ENCODE data around the gene TRIM67.

The TRIM67 gene

DNA sequence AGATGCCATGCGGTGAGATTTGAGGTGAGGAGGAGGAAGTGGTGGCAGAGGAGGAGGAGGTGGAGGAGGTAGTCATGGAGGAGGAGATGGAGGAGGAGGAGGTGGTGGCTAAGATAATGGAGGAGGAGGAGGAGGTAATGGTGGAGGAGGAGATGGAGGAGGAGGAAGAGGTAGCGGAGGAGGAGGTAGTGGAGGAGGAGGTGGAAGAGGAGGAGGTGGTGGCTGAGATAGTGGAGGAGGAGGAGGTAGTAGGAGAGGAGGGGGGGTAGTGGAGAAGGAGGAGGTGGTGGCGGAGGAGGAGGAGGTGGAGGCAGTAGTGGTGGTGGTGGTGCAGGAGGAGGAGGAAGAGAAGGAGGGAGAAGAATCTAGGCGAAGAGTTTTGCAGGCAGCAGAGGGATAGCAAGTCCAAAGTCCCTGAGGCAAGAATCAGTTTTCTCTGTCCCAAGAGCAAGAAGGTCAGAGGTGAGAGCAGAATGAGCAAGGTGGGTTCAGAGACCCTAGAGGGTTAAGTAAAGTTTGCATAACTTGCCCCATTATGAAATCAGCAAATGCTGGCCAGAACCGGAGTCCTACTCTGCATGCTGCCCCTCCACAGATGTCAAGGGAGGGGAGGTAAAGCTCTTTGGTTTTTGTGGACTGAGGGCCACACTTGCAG is 40.2 kb downstream of the TRIM67 start:
- no peaks in the 10 kb centered on the region for H3K36me3 ChIP-seq (ENCODE audit: control insufficient read depth in 4 of 4, insufficient read depth in 4 of 4, low read length in 3 of 4)
- H3K4me3 ChIP-seq (ENCODE audit: control insufficient read depth in 1 of 7, extremely low read depth in 1 of 7, insufficient read depth in 4 of 7, low read depth in 2 of 7, low read length in 6 of 7), result no peak overlapping the region
- peaks cover 0 to 34% (median 15%) of the 10 kb centered on the region in 5 experiments for H3K27me3 ChIP-seq (replicated peaks in 2 of 5; ENCODE audit: control insufficient read depth in 4 of 5, insufficient read depth in 5 of 5, low read length in 4 of 5)
- peak in 2 of 3 donors; percentile 11 to 13 for DNase-seq
- 60% methylated on average over 5 of the region's 5 CpGs for WGBS (ENCODE audit: insufficient coverage)
- ChIA-PET CTCF (interaction anchor here (1.8 kb wide), 1 partner anchor 9 kb away, joined by 6 read pairs; no protein-coding TSS in a partner anchor), POLR2A (no interaction called here)
- no peaks in the 10 kb centered on the region for H3K9me3 ChIP-seq (ENCODE audit: control extremely low read depth in 1 of 5, control insufficient read depth in 4 of 5, insufficient read depth in 2 of 5, low read depth in 1 of 5, low read length in 4 of 5)
- H3K4me1 ChIP-seq (ENCODE audit: control extremely low read depth in 1 of 4, control insufficient read depth in 4 of 4, insufficient read depth in 4 of 4, low read length in 3 of 4), result peaks cover 0 to 17% (median 0%) of the 10 kb centered on the region in 4 experiments
- H3K27ac ChIP-seq (ENCODE audit: insufficient read depth in 1 of 2, low read depth in 1 of 2, low read length in 2 of 2, poor library complexity in 1 of 2, severe bottlenecking in 2 of 2), result no peak overlapping the region

DNA sequence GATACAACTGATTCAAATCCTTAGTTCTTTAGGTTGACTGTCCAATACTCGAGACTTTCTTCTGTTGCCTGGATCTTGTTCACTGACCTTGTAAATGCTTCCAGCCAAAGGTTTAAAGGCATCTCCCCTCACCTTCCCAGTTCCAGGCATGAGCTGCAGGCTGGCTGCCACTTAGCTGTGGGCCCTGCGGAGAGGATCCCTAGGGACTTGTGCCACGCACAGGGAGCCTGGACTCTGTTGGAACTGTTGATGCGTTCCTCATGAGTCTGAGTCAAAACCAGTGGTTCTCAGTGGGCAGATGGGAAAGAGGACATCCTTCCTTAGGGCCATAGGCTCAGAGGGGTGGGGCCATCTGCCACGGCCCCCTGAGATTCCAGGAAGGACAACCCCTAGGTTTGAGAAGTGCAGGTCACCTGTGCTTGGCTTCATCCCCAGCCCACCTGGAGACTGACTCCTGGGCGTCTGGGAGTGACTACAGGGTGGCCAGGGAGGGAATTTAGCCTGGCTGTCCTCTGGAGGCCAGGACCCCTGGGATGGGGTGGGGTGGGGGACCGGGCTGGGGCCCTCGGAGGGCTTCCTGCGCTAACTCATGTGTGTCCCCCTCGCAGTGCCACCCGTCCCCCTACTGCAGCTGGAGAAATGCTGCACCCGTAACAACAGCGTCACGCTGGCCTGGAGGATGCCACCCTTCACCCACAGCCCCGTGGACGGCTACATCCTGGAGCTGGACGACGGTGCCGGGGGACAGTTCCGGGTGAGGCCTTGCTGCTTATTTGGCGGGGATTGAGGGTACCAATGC is 41.6 kb downstream of the TRIM67 start:
- peaks cover 0 to 17% (median 0%) of the 10 kb centered on the region in 4 experiments for H3K4me1 ChIP-seq (ENCODE audit: control extremely low read depth in 1 of 4, control insufficient read depth in 4 of 4, insufficient read depth in 4 of 4, low read length in 3 of 4)
- H3K4me3 ChIP-seq (ENCODE audit: control insufficient read depth in 1 of 7, extremely low read depth in 1 of 7, insufficient read depth in 4 of 7, low read depth in 2 of 7, low read length in 6 of 7), result no peak overlapping the region
- WGBS (ENCODE audit: insufficient coverage), result 90% methylated on average over 21 of the region's 21 CpGs
- peaks cover 0 to 34% (median 12%) of the 10 kb centered on the region in 5 experiments for H3K27me3 ChIP-seq (replicated peaks in 2 of 5; ENCODE audit: control insufficient read depth in 4 of 5, insufficient read depth in 5 of 5, low read length in 4 of 5)
- ChIA-PET POLR2A (no interaction called here), CTCF (interaction anchor here (0.6 to 1.8 kb wide), 4 partner anchors 8 to 1751 kb away, joined by 3 to 6 read pairs (median 4); no protein-coding TSS in a partner anchor)
- H3K27ac ChIP-seq (ENCODE audit: insufficient read depth in 1 of 2, low read depth in 1 of 2, low read length in 2 of 2, poor library complexity in 1 of 2, severe bottlenecking in 2 of 2), result no peak overlapping the region
- no peaks in the 10 kb centered on the region for H3K36me3 ChIP-seq (ENCODE audit: control insufficient read depth in 4 of 4, insufficient read depth in 4 of 4, low read length in 3 of 4)
- DNase-seq, result no peak
- H3K9me3 ChIP-seq (ENCODE audit: control extremely low read depth in 1 of 5, control insufficient read depth in 4 of 5, insufficient read depth in 2 of 5, low read depth in 1 of 5, low read length in 4 of 5), result no peaks in the 10 kb centered on the region

DNA sequence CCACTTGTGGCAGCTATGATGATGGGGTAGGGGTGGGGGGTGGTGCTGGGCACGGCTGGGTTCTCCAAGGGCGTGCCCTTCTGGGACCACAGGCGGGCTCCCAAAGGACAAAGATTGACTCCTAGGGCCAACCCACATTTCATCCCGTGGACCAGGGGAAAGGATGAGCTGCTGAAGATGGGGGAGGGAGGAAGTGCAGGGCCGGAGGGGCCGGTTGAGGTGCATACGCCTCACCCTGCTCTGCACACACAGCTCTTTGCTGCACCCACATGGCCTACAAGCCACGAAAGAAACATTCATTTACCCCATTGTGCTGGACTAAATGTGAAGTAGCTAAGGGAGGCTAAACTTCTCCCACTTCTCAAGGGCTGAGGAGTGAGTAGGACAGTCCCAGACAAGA is 45.0 kb downstream of the TRIM67 start:
- CTCF ChIA-PET, result interaction anchor here (0.8 to 1.2 kb wide), 4 partner anchors 14 to 586 kb away, joined by 3 to 4 read pairs (median 3); no protein-coding TSS in a partner anchor
- Histone ChIP-seq H3K27me3 (replicated peaks in 2 of 5; ENCODE audit: control insufficient read depth in 4 of 5, insufficient read depth in 5 of 5, low read length in 4 of 5) (peaks cover 0 to 21% (median 5%) of the 10 kb centered on the region in 5 experiments), H3K4me1 (ENCODE audit: control extremely low read depth in 1 of 4, control insufficient read depth in 4 of 4, insufficient read depth in 4 of 4, low read length in 3 of 4) (peaks cover 1 to 21% (median 8%) of the 10 kb centered on the region in 4 experiments), H3K36me3 (ENCODE audit: control insufficient read depth in 4 of 4, insufficient read depth in 4 of 4, low read length in 3 of 4) (no peaks in the 10 kb centered on the region), H3K9me3 (ENCODE audit: control extremely low read depth in 1 of 5, control insufficient read depth in 4 of 5, insufficient read depth in 2 of 5, low read depth in 1 of 5, low read length in 4 of 5) (no peaks in the 10 kb centered on the region), H3K27ac (ENCODE audit: insufficient read depth in 1 of 2, low read depth in 1 of 2, low read length in 2 of 2, poor library complexity in 1 of 2, severe bottlenecking in 2 of 2) (no peak overlapping the region), H3K4me3 (ENCODE audit: control insufficient read depth in 1 of 7, extremely low read depth in 1 of 7, insufficient read depth in 4 of 7, low read depth in 2 of 7, low read length in 6 of 7) (no peak overlapping the region)
- no peak for DNase-seq
- no CpG with 5 or more reads among the region's 8 CpGs for WGBS (ENCODE audit: insufficient coverage)
- POLR2A ChIA-PET, result no interaction called here

DNA sequence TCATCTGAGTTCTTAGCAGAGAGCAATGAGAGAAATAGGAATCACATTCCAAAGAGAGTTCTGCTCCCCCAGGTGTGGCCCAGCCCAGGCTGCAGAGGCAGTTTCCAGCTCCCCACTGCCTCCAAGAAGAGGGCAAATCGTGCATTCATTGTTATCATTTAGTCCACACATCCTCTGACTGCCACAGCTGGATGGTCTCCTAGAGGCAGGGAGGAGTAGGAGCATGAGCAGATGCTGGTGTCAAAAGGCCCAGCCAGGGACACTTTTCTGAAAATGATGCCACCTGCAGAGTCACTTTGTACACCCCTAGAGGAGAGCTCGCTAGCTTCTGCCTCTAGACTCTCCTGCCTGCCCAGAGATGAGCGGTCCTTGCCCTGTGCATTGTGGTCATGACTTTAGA is 45.6 kb downstream of the TRIM67 start:
- 100% methylated on average over 1 of the region's 3 CpGs for WGBS (ENCODE audit: insufficient coverage)

GRCh38 chr1:231208980-231209379 is 47.1 kb downstream of the TRIM67 start:
- Histone ChIP-seq H3K4me1 (ENCODE audit: control extremely low read depth in 1 of 4, control insufficient read depth in 4 of 4, insufficient read depth in 4 of 4, low read length in 3 of 4) (peaks cover 1 to 10% (median 8%) of the 10 kb centered on the region in 4 experiments), H3K4me3 (ENCODE audit: control insufficient read depth in 1 of 7, extremely low read depth in 1 of 7, insufficient read depth in 4 of 7, low read depth in 2 of 7, low read length in 6 of 7) (no peak overlapping the region), H3K9me3 (ENCODE audit: control extremely low read depth in 1 of 5, control insufficient read depth in 4 of 5, insufficient read depth in 2 of 5, low read depth in 1 of 5, low read length in 4 of 5) (no peaks in the 10 kb centered on the region), H3K36me3 (ENCODE audit: control insufficient read depth in 4 of 4, insufficient read depth in 4 of 4, low read length in 3 of 4) (no peaks in the 10 kb centered on the region), H3K27me3 (replicated peaks in 2 of 5; ENCODE audit: control insufficient read depth in 4 of 5, insufficient read depth in 5 of 5, low read length in 4 of 5) (peaks cover 0 to 3% (median 2%) of the 10 kb centered on the region in 5 experiments), H3K27ac (ENCODE audit: insufficient read depth in 1 of 2, low read depth in 1 of 2, low read length in 2 of 2, poor library complexity in 1 of 2, severe bottlenecking in 2 of 2) (no peak overlapping the region)
- 91% methylated on average over 14 of the region's 14 CpGs for WGBS (ENCODE audit: insufficient coverage)
- POLR2A ChIA-PET, result interaction anchor here (0.5 kb wide), 1 partner anchor 22 kb away, joined by 3 read pairs; no protein-coding TSS in a partner anchor
- no peak for DNase-seq
- CTCF ChIA-PET, result interaction anchor here (0.7 to 0.9 kb wide), 2 partner anchors 194 to 400 kb away, joined by 3 read pairs; no protein-coding TSS in a partner anchor

More for the DNA sequence above, 45.6 kb downstream of the TRIM67 start:
- H3K27ac ChIP-seq (ENCODE audit: insufficient read depth in 1 of 2, low read depth in 1 of 2, low read length in 2 of 2, poor library complexity in 1 of 2, severe bottlenecking in 2 of 2), result no peak overlapping the region
- H3K27me3 ChIP-seq (replicated peaks in 2 of 5; ENCODE audit: control insufficient read depth in 4 of 5, insufficient read depth in 5 of 5, low read length in 4 of 5), result peaks cover 0 to 15% (median 3%) of the 10 kb centered on the region in 5 experiments
- POLR2A ChIA-PET, result no interaction called here
- no peaks in the 10 kb centered on the region for H3K9me3 ChIP-seq (ENCODE audit: control extremely low read depth in 1 of 5, control insufficient read depth in 4 of 5, insufficient read depth in 2 of 5, low read depth in 1 of 5, low read length in 4 of 5)
- DNase-seq, result peak in 2 of 3 donors; percentile 26 to 45
- no peak overlapping the region for H3K4me3 ChIP-seq (ENCODE audit: control insufficient read depth in 1 of 7, extremely low read depth in 1 of 7, insufficient read depth in 4 of 7, low read depth in 2 of 7, low read length in 6 of 7)
- H3K36me3 ChIP-seq (ENCODE audit: control insufficient read depth in 4 of 4, insufficient read depth in 4 of 4, low read length in 3 of 4), result no peaks in the 10 kb centered on the region
- peaks cover 1 to 16% (median 8%) of the 10 kb centered on the region in 4 experiments for H3K4me1 ChIP-seq (ENCODE audit: control extremely low read depth in 1 of 4, control insufficient read depth in 4 of 4, insufficient read depth in 4 of 4, low read length in 3 of 4)
- CTCF ChIA-PET, result interaction anchor here (0.6 to 1.2 kb wide), 2 partner anchors 217 to 311 kb away, joined by 3 read pairs; no protein-coding TSS in a partner anchor

DNA sequence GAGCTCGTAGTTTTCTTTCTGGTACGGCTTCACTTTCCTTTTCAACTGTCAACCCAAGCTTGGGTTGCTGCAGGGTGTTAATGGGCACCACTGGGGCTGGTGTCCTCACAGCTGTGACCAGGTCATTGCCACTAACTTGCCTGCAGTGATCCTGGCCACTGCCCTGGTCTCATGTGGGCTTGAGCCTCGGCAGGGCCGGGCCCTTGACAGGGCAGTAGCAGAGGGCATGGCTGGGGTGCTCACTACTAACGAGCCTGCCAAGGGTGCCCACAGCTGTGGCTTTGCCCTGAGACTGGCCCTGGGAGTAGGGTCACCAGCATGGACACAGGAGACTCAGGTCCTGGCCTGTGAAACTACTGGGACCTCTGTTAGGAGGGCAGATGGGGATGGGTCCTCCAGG is 47.7 kb downstream of the TRIM67 start:
- Histone ChIP-seq H3K4me3 (ENCODE audit: control insufficient read depth in 1 of 7, extremely low read depth in 1 of 7, insufficient read depth in 4 of 7, low read depth in 2 of 7, low read length in 6 of 7) (no peak overlapping the region), H3K27me3 (replicated peaks in 2 of 5; ENCODE audit: control insufficient read depth in 4 of 5, insufficient read depth in 5 of 5, low read length in 4 of 5) (peaks cover 0 to 2% (median 0%) of the 10 kb centered on the region in 5 experiments), H3K36me3 (ENCODE audit: control insufficient read depth in 4 of 4, insufficient read depth in 4 of 4, low read length in 3 of 4) (no peaks in the 10 kb centered on the region), H3K4me1 (ENCODE audit: control extremely low read depth in 1 of 4, control insufficient read depth in 4 of 4, insufficient read depth in 4 of 4, low read length in 3 of 4) (peaks cover 1 to 10% (median 8%) of the 10 kb centered on the region in 4 experiments), H3K9me3 (ENCODE audit: control extremely low read depth in 1 of 5, control insufficient read depth in 4 of 5, insufficient read depth in 2 of 5, low read depth in 1 of 5, low read length in 4 of 5) (no peaks in the 10 kb centered on the region), H3K27ac (ENCODE audit: insufficient read depth in 1 of 2, low read depth in 1 of 2, low read length in 2 of 2, poor library complexity in 1 of 2, severe bottlenecking in 2 of 2) (no peak overlapping the region)
- CTCF ChIA-PET, result interaction anchor here (0.7 to 2.1 kb wide), 6 partner anchors 39 to 401 kb away, joined by 3 to 8 read pairs (median 3); no protein-coding TSS in a partner anchor
- POLR2A ChIA-PET, result interaction anchor here (0.5 kb wide), 1 partner anchor 21 kb away, joined by 3 read pairs; no protein-coding TSS in a partner anchor
- 98% methylated on average over 5 of the region's 5 CpGs for WGBS (ENCODE audit: insufficient coverage)
- no peak for DNase-seq

Measured in common myeloid progenitor, CD34-positive (primary cell).